ENCODE results near the gene ODR4.

- TF ChIP-seq NFRKB (IDR thresholded peaks at IDR 0.05) (no peak), BHLHE40 (IDR thresholded peaks at IDR 0.05; ENCODE audit: borderline replicate concordance) (no peak), FOXK2 (IDR thresholded peaks at IDR 0.05) (no peak), SUZ12 (IDR thresholded peaks at IDR 0.05) (no peak), TARDBP (IDR thresholded peaks at IDR 0.05) (no peak), PKNOX1 (IDR thresholded peaks at IDR 0.05) (no peak), LEF1 (IDR thresholded peaks at IDR 0.05; ENCODE audit: borderline replicate concordance) (no peak)
Observed at GRCh38 chr1:186375929-186376319, 286 bp downstream of the ODR4 start.

Data from HEK293T (cell line).